Measurements from ENCODE around the gene ZNF583. TPM values are rescaled to one million over a fixed set of nuclear protein-coding genes. Genes with fewer than 3 reads are reported as not detected.

ZNF583 gene
- total RNA-seq (2011; cell fraction: chromatin; rRNA removed; ENCODE audit: low replicate concordance): 11.5 and 17.9 TPM in 2 replicates
- 8.7 and 8.9 TPM in 2 replicates for total RNA-seq (2011; cell fraction: nucleolus; rRNA removed)
- total RNA-seq (2011; cell fraction: nucleoplasm; rRNA removed): 10.6 and 13.4 TPM in 2 replicates
- total RNA-seq (2014; rRNA removed) (2.2 and 2.5 TPM in 2 replicates), total RNA-seq (2014; rRNA removed; fragmentation: Illumina TruSeq; extraction: Trizol) (6.7 and 7.1 TPM in 2 replicates), total RNA-seq (2015; rRNA removed; fragmentation: Illumina TruSeq; extraction: Trizol) (4.7 and 5.1 TPM in 2 replicates), total RNA-seq (2021) (2.8 and 3.0 TPM in 2 replicates), polyA plus RNA-seq (2011; rRNA removed) (1.5 and 3.0 TPM in 2 replicates), polyA plus RNA-seq (2014; fragmentation: Illumina TruSeq; extraction: Trizol) (3.4 and 3.7 TPM in 2 replicates), polyA plus RNA-seq (2014; fragmentation: Nextera tagmentation; extraction: Ambion mirVana) (1 to 10 TPM in 1 of 2 experiments, under 1 TPM in 1; 0.92 to 1.9 TPM), polyA plus RNA-seq (2014; rRNA removed) (2.2 and 3.2 TPM in 2 replicates), polyA minus RNA-seq (2011; rRNA and poly(A)+ RNA removed) (5.5 and 6.6 TPM in 2 replicates), Bru-seq, nascent RNA (percentile 62 among the genes with signal in this experiment), BruChase-seq, experiment 1, labeled RNA remaining after a 2-hour chase (percentile 56 among the genes with signal in this experiment), BruChase-seq, experiment 2, labeled RNA remaining after a 6-hour chase (percentile 50 among the genes with signal in this experiment)
- 0.33 and 0.55 TPM in 2 replicates for polyA plus RNA-seq (2011; cell fraction: cytosol; rRNA removed)
- polyA plus RNA-seq (2011; cell fraction: nucleus; rRNA removed): 1.8 and 2.9 TPM in 2 replicates
- polyA plus RNA-seq (2012): 2.0 and 2.1 TPM in 2 replicates
- 0.67 and 2.5 TPM in 2 replicates for polyA minus RNA-seq (2011; cell fraction: cytosol; rRNA and poly(A)+ RNA removed)
- polyA minus RNA-seq (2011; cell fraction: nucleus; rRNA and poly(A)+ RNA removed): 6.6 and 10.8 TPM in 2 replicates
- long read RNA-seq, experiment 1, full-length matches to known transcripts: 7 of 11 reads
- long read RNA-seq, experiment 1, partial matches to known transcripts: 0 of 11 reads
- long read RNA-seq, experiment 1, other reads (novel, unspliced or antisense): 4 of 11 reads
- long read RNA-seq, experiment 2, full-length matches to known transcripts: 2 of 3 reads
- long read RNA-seq, experiment 2, partial matches to known transcripts: 1 of 3 reads
- long read RNA-seq, experiment 2, other reads (novel, unspliced or antisense): 0 of 3 reads
- long read RNA-seq, experiment 3, full-length matches to known transcripts: 3 of 3 reads
- long read RNA-seq, experiment 3, partial matches to known transcripts: 0 of 3 reads
- long read RNA-seq, experiment 3, other reads (novel, unspliced or antisense): 0 of 3 reads

DNA sequence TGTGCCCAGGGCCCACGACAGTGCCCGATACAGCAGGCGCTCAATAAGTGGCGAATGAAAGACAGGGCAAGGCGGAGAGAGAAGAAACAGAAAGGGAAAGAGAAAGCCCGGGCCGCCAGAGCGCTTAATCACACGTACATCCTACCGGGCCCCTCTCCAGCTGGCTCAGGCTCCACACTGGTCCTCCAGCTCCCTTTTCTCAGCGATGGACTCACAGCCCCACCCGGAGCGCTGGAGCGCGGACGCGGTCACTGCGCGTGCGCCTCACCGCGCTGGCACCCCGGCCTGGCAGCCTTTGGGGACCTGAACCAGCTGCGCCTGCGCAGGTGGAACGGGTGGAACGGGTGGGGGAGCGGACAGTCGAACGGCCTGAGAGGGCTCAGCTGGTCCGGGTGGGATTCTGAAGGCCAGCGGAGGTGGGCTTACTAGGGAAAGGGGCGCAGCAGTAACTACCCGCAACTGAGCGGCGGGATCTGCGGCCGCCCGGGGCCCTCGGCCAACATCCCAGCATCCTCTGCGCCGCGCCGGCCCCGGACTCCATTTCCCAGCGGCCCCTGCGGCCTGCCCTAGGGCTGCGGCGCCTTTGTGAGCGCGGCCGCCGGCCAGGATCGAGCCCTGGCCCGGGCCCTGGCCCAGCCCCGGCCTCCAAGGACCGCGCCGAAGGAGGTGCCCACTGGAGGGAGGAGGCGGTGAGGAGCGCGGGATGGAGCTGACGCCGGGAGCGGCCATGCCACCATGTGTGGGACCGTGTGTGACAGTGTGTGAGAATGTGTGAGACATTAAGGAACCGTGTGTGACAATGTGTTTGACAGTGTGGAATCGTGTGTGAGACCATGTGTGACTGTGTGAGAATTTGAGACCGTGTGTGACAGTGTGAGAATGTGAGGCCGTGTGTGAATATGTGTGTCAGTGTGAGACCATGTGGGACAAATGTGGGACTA is at the start of gene ZNF583:
TSS of gene ZNF583 (plus strand) at position 569 of the 941 bp plus-strand sequence. CDS start 2,783 bp downstream, outside the sequence.
- peak; percentile 93 to 96 (median 96) for DNase-seq (ENCODE audit: extremely low read depth in 1 of 4, low spot score in 3 of 4)
- Histone ChIP-seq H3K4me1 (replicated peaks in 1 of 2; ENCODE audit: control insufficient read depth in 2 of 2, insufficient read depth in 2 of 2, low read length in 2 of 2) (peaks cover 9 to 10% of the 10 kb centered on the region in 2 experiments; a peak in 4 of 5 replicates), H3K4me3 (peak within 1 kb of the TSS; percentile 66), H3K4me2 (ENCODE audit: insufficient read depth, low read length) (peak within 1 kb of the TSS; percentile 100), H3K27ac (ENCODE audit: extremely low read depth, low read depth, low read length) (peak within 1 kb of the TSS; percentile 89), H3K79me2 (ENCODE audit: control insufficient read depth, insufficient read depth, low read length) (peaks cover 11% of the 10 kb centered on the region), H2AFZ (ENCODE audit: low read depth, low read length) (peak within 1 kb of the TSS; percentile 97), H3K9me3 (replicated peaks; ENCODE audit: control insufficient read depth, insufficient read depth, low read depth, low read length) (peaks cover 9% of the 10 kb centered on the region), H3K27me3 (ENCODE audit: control insufficient read depth in 2 of 2, insufficient read depth in 2 of 2, low read length in 2 of 2) (no peaks in the 10 kb centered on the region), H3K36me3 (ENCODE audit: control insufficient read depth, insufficient read depth, low read length) (peaks cover 19% of the 10 kb centered on the region; the same call in 1 of the 3 replicates), H3K9ac (ENCODE audit: insufficient read depth in 1 of 2, low read depth in 2 of 2, low read length in 2 of 2) (peak within 1 kb of the TSS; percentile 88 to 96), H4K20me1 (replicated peaks; ENCODE audit: control insufficient read depth, insufficient read depth, low read length) (no peaks in the 10 kb centered on the region), H3K9me1 (ENCODE audit: control insufficient read depth, insufficient read depth, low read length) (no peaks in the 10 kb centered on the region)
- peak; percentile 89 for FAIRE-seq
- 5% methylated on average over 61 of the region's 70 CpGs for WGBS (ENCODE audit: insufficient coverage, low coverage, missing lambda C conversion rate)
- ChIA-PET POLR2A (interaction anchor here (0.7 kb wide), 1 partner anchor 10 kb away, joined by 4 read pairs; no protein-coding TSS in a partner anchor), CTCF (ENCODE audit: low intra/inter-chr PET ratio) (no interaction called here)
- intact Hi-C loops (cut with micrococcal nuclease): no loop called here
- in situ Hi-C loops (cut with MboI): no loop called here
- BruUV-seq (replicated peaks): no TSS peak
- peak; percentile 99 for ATAC-seq
- TF ChIP-seq, protein P1, sequence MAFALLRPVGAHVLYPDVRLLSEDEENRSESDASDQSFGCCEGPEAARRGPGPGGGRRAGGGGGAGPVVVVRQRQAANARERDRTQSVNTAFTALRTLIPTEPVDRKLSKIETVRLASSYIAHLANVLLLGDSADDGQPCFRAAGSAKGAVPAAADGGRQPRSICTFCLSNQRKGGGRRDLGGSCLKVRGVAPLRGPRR (CRISPR knock-in tag; IDR thresholded peaks at IDR 0.05): no peak
- TF ChIP-seq GTF2E2 (tag; IDR thresholded peaks at IDR 0.05) (no peak), ZNF217 (CRISPR knock-in tag; IDR thresholded peaks at IDR 0.05) (no peak), HDAC1 (IDR thresholded peaks at IDR 0.05) (peak in 1 of 2 experiments; percentile 95; a peak in 2 of 4 replicates), KAT2B (IDR thresholded peaks at IDR 0.05; ENCODE audit: low read depth, low read length) (no peak), CBFA2T3 (IDR thresholded peaks at IDR 0.05) (no peak), ZNF224 (CRISPR knock-in tag; IDR thresholded peaks at IDR 0.05) (no peak), COPS2 (conservative IDR thresholded peaks at IDR 0.05) (no peak)
- TF ChIP-seq, protein P2, sequence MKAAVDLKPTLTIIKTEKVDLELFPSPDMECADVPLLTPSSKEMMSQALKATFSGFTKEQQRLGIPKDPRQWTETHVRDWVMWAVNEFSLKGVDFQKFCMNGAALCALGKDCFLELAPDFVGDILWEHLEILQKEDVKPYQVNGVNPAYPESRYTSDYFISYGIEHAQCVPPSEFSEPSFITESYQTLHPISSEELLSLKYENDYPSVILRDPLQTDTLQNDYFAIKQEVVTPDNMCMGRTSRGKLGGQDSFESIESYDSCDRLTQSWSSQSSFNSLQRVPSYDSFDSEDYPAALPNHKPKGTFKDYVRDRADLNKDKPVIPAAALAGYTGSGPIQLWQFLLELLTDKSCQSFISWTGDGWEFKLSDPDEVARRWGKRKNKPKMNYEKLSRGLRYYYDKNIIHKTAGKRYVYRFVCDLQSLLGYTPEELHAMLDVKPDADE (conservative IDR thresholded peaks at IDR 0.05; ENCODE audit: control insufficient read depth, low read depth, low read length): peak; percentile 47; the same call in 1 of the 2 replicates
- TF ChIP-seq, protein P3, sequence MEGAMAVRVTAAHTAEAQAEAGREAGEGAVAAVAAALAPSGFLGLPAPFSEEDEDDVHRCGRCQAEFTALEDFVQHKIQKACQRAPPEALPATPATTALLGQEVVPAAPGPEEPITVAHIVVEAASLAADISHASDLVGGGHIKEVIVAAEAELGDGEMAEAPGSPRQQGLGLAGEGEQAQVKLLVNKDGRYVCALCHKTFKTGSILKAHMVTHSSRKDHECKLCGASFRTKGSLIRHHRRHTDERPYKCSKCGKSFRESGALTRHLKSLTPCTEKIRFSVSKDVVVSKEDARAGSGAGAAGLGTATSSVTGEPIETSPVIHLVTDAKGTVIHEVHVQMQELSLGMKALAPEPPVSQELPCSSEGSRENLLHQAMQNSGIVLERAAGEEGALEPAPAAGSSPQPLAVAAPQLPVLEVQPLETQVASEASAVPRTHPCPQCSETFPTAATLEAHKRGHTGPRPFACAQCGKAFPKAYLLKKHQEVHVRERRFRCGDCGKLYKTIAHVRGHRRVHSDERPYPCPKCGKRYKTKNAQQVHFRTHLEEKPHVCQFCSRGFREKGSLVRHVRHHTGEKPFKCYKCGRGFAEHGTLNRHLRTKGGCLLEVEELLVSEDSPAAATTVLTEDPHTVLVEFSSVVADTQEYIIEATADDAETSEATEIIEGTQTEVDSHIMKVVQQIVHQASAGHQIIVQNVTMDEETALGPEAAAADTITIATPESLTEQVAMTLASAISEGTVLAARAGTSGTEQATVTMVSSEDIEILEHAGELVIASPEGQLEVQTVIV (CRISPR knock-in tag; IDR thresholded peaks at IDR 0.05; ENCODE audit: borderline replicate concordance): no peak
